IMR-90 (cell line): ENCODE measurements around the gene ECPAS. TPM values are rescaled to one million over a fixed set of nuclear protein-coding genes. Genes with fewer than 3 reads are reported as not detected.

Experiments
- ATAC-seq: fragments of 200-7000 bp; cut with Tn5 transposase; 2 replicates; pipeline ENCODE4 v1.9.1; 2020; ENCODE audit warnings: low read depth, mild to moderate bottlenecking, moderate library complexity
- BruUV-seq: library from RNA; stranded (reverse); fragments of 400-500 nt; replicated peaks from 2 replicates; lab custom pipeline; 2021; lab: Mats Ljungman, UMichigan
- CTCF ChIA-PET: fragments of 300-600 bp; formaldehyde crosslinking; extraction: SDS; loops from one replicate; lab custom pipeline; 2021; ENCODE audit warnings: antibody characterized with exemption; lab: Yijun Ruan, JAX
- POLR2A ChIA-PET: fragments of 300-600 bp; sonication (Branson Sonifier 250); formaldehyde crosslinking; loops from one replicate; lab custom pipeline; 2022; ENCODE audit warnings: antibody characterized with exemption; ENCODE audit not compliant: unreplicated experiment; lab: Charles Lee
- DNase-seq: peaks from one replicate; pipeline ENCODE4 v3.0.0; 2013
- H2AFZ ChIP-seq: replicated peaks from 2 replicates; pipeline ENCODE3; 2013; ENCODE audit warnings: low read length, mild to moderate bottlenecking; ENCODE audit not compliant: poor library complexity
- H2AK5ac ChIP-seq: 2 replicates; pipeline ENCODE4 v1.6.1; 2013; ENCODE audit warnings: low read depth, low read length, inconsistent platforms
- H2AK9ac ChIP-seq: replicated peaks from 2 replicates; pipeline ENCODE3; 2013; ENCODE audit warnings: mild to moderate bottlenecking, low read depth, low read length, moderate library complexity; ENCODE audit not compliant: poor library complexity
- H2BK120ac ChIP-seq: 2 replicates; pipeline ENCODE4 v1.6.1; 2013; ENCODE audit warnings: low read depth, low read length, inconsistent platforms
- H2BK15ac ChIP-seq: 3 replicates; pipeline ENCODE4 v1.6.1; 2013; ENCODE audit warnings: low read depth, low read length, inconsistent platforms
- H2BK20ac ChIP-seq: 2 replicates; pipeline ENCODE4 v1.6.1; 2013; ENCODE audit warnings: low read depth, mild to moderate bottlenecking, inconsistent platforms, low read length, moderate library complexity
- H2BK5ac ChIP-seq: 2 replicates; pipeline ENCODE4 v1.6.1; 2013; ENCODE audit warnings: mild to moderate bottlenecking, low read depth, low read length, inconsistent platforms; ENCODE audit not compliant: poor library complexity, severe bottlenecking
- H3K14ac ChIP-seq: replicated peaks from 2 replicates; pipeline ENCODE4 v1.6.1; 2013; ENCODE audit warnings: low read depth, low read length, inconsistent platforms
- H3K18ac ChIP-seq: 2 replicates; pipeline ENCODE4 v1.6.1; 2013; ENCODE audit warnings: low read depth, low read length, control low read depth
- H3K23ac ChIP-seq: 2 replicates; pipeline ENCODE4 v1.6.1; 2013; ENCODE audit warnings: low read depth, low read length, inconsistent platforms
- H3K27ac ChIP-seq: 2 replicates; pipeline ENCODE4 v1.5.1; 2013; ENCODE audit warnings: mild to moderate bottlenecking, control low read depth, low read length; ENCODE audit not compliant: insufficient read depth
- H3K27me3 ChIP-seq: 2 replicates; pipeline ENCODE4 v1.6.1; 2013; ENCODE audit warnings: low read length; ENCODE audit not compliant: control insufficient read depth, insufficient read depth
- H3K36me3 ChIP-seq: 2 replicates; pipeline ENCODE4 v1.6.1; 2013; ENCODE audit warnings: low read length, mixed read lengths; ENCODE audit not compliant: control insufficient read depth, insufficient read depth
- H3K4ac ChIP-seq: 2 replicates; pipeline ENCODE4 v1.6.1; 2013; ENCODE audit warnings: low read depth, low read length, inconsistent platforms
- H3K4me1 ChIP-seq: 2 replicates; pipeline ENCODE4 v1.6.1; 2013; ENCODE audit warnings: low read length, mixed read lengths; ENCODE audit not compliant: control insufficient read depth, insufficient read depth
- H3K4me2 ChIP-seq: 2 replicates; pipeline ENCODE4 v1.6.1; 2013; ENCODE audit warnings: low read depth, mild to moderate bottlenecking, control low read depth, low read length, moderate library complexity
- H3K4me3 ChIP-seq: 2 replicates; pipeline ENCODE4 v1.5.1; 2013; ENCODE audit warnings: low read depth, mild to moderate bottlenecking, control low read depth, low read length, moderate library complexity; ENCODE audit not compliant: insufficient read depth
- H3K56ac ChIP-seq: 2 replicates; pipeline ENCODE4 v1.6.1; 2013; ENCODE audit warnings: low read length, inconsistent platforms; ENCODE audit not compliant: insufficient read depth; ENCODE audit errors: extremely low read depth
- H3K79me1 ChIP-seq, 2 experiments: 2 replicates each; pipeline ENCODE4 v1.6.1; 2013; ENCODE audit warnings: low read length in 2 of 2, inconsistent platforms in 1 of 2, low read depth in 1 of 2
- H3K9ac ChIP-seq: 2 replicates; pipeline ENCODE4 v1.6.1; 2013; ENCODE audit warnings: low read depth, low read length, control low read depth
- H3K9me1 ChIP-seq: 2 replicates; pipeline ENCODE4 v1.6.1; 2013; ENCODE audit warnings: low read length, inconsistent platforms; ENCODE audit not compliant: insufficient read depth
- H3K9me3 ChIP-seq: 2 replicates; pipeline ENCODE4 v1.6.1; 2013; ENCODE audit warnings: low read length; ENCODE audit not compliant: control insufficient read depth, insufficient read depth
- H4K20me1 ChIP-seq: 2 replicates; pipeline ENCODE4 v1.6.1; 2013; ENCODE audit warnings: low read length, inconsistent platforms; ENCODE audit not compliant: insufficient read depth
- H4K5ac ChIP-seq: 2 replicates; pipeline ENCODE4 v1.6.1; 2013; ENCODE audit warnings: mild to moderate bottlenecking, low read depth, low read length, control low read depth
- H4K8ac ChIP-seq, 2 experiments: 2 replicates each; pipeline ENCODE4 v1.6.1; 2013; ENCODE audit warnings: low read depth in 2 of 2, low read length in 2 of 2, control low read depth in 1 of 2, inconsistent platforms in 1 of 2
- H4K91ac ChIP-seq: 2 replicates; pipeline ENCODE4 v1.6.1; 2013; ENCODE audit warnings: low read depth, low read length, inconsistent platforms; ENCODE audit not compliant: insufficient read depth
- BHLHE40 ChIP-seq: fragments of 150-350 bp; IDR thresholded peaks from 2 replicates; pipeline ENCODE4 v1.6.1; 2016; ENCODE audit warnings: mild to moderate bottlenecking, low read depth, low read length
- WGBS, 2 experiments: methylation state at CpG; one replicate each; pipeline versions ENCODE4 v1.1.5 to v1.1.7; 2013; ENCODE audit warnings: missing lambda C conversion rate in 2 of 2; ENCODE audit not compliant: insufficient read length in 1 of 2; ENCODE audit errors: extremely low coverage in 2 of 2; 5-methylcytosine and 5-hydroxymethylcytosine counted together
- dilution Hi-C: fragments of 300-500 bp; cut with HindIII; formaldehyde crosslinking; loops from one replicate; pipeline ENCODE4 v1.14.3; 2018; ENCODE audit warnings: low sequenced_read_pairs; ENCODE audit not compliant: unreplicated experiment
- in situ Hi-C: fragments of 300-500 bp; cut with MboI; formaldehyde crosslinking; loops from 3 replicates; pipeline ENCODE4 v1.14.3; 2019; ENCODE audit warnings: low sequenced_read_pairs, inconsistent platforms, mixed read lengths
- intact Hi-C: fragments of 100-400 bp; cut with micrococcal nuclease; formaldehyde crosslinking; loops from 2 replicates; pipeline ENCODE4 v1.10.0; 2022
- polyA plus RNA-seq, 3 experiments: library from polyadenylated mRNA; depleted of rRNA; stranded (reverse); fragments of >200 nt; gene quantifications; 2 replicates each; pipeline ENCODE4 v1.2.3, GENCODE V29; 2012; ENCODE audit warnings: low replicate concordance in 1 of 3
- total RNA-seq: library from RNA; depleted of rRNA; stranded (reverse); fragments of >200 nt; gene quantifications from 2 replicates; pipeline ENCODE4 v1.2.3, GENCODE V29; 2012

Gene ECPAS
- total and polyA plus RNA-seq, 2 of the 4 experiments (the other 2 are of a cell fraction): 20.1 to 54.8 TPM

DNA sequence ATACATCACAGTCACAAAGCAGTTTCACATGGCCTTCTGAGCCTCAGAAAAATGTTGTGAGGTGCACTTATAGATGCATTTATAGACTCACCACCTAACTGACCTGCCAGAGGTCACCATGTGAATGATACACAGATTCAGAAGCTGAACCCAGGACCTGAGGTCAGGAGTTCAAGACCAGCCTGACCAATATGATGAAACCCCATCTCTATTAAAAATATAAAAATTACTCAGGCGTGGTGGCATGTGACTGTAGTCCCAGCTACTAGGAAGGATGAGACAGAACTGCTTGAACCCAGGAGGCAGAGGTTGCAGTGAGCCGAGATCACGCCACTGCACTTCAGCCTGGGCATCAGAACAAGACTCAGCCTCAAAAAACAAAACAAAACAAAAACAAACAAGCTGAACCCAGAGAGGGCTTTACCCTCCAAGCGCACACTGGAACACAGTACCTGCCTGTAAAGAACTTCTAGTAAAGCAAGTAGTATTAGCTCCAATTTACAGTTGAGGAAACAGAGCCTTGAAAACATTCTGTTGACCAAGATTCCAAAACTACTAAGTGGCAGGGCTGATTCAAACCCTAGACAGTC is 16.3 kb downstream of the ECPAS start:
- H4K20me1 ChIP-seq: peaks cover 58% of the 10 kb centered on the region
- no peaks in the 10 kb centered on the region for H3K27me3 ChIP-seq
- H2BK120ac ChIP-seq: no peak overlapping the region
- no peak overlapping the region for H3K4me3 ChIP-seq
- no peaks in the 10 kb centered on the region for H3K36me3 ChIP-seq
- dilution Hi-C loops (no loop called here), in situ Hi-C loops (no loop called here), intact Hi-C loops (no loop called here)
- peaks cover 10% of the 10 kb centered on the region; the same call in 1 of the 2 replicates for H3K9me1 ChIP-seq
- no peaks in the 10 kb centered on the region for H3K9me3 ChIP-seq
- H3K14ac ChIP-seq: no peak overlapping the region
- ChIA-PET POLR2A (no interaction called here), CTCF (no interaction called here)
- H4K91ac ChIP-seq: no peak overlapping the region
- no peak overlapping the region for H2AFZ ChIP-seq
- no peak for TF ChIP-seq BHLHE40
- no peak for DNase-seq
- no TSS peak for BruUV-seq
- H2AK5ac ChIP-seq: no peak overlapping the region
- no peak overlapping the region for H3K4me2 ChIP-seq
- H3K9ac ChIP-seq: no peak overlapping the region
- no peak overlapping the region for H3K23ac ChIP-seq
- H2BK20ac ChIP-seq: no peak overlapping the region
- no peak overlapping the region for H4K8ac ChIP-seq
- H3K79me1 ChIP-seq: peaks cover 23 to 74% of the 10 kb centered on the region in 2 experiments
- H3K56ac ChIP-seq: no peak overlapping the region
- no peak overlapping the region for H3K4ac ChIP-seq
- 0 out of 2 replicates have a peak, but pooled peaks cover 2% of the 10 kb centered on the region for H3K4me1 ChIP-seq
- H2BK15ac ChIP-seq: no peak overlapping the region
- ATAC-seq: no peak
- no peak overlapping the region for H2AK9ac ChIP-seq
- no CpG with 5 or more reads among the region's 4 CpGs for WGBS, 2 experiments
- H2BK5ac ChIP-seq: no peak overlapping the region
- H3K27ac ChIP-seq: no peak overlapping the region
- no peak overlapping the region for H4K5ac ChIP-seq
- H3K18ac ChIP-seq: no peak overlapping the region
